Nucleus accumbens (tissue), 56 donors: Measurements from ENCODE around the gene CCDC124.
A peak's percentile ranks its signal among the peaks of the same experiment; 100 is the strongest.

ENCODE experiments used
- DNase-seq, 56 donors: peaks; one replicate each; lab custom pipeline; 2025; lab: John Stamatoyannopoulos, UW

The CCDC124 gene

GRCh38 chr19:17951990-17952976 is 19.5 kb downstream of the CCDC124 start:
- no peak for DNase-seq

- DNase-seq: no peak
Measured at GRCh38 chr19:17953316-17953801, 20.5 kb downstream of the CCDC124 start.

GRCh38 chr19:17953869-17954268 is 21.1 kb downstream of the CCDC124 start:
- DNase-seq: no peak

- no peak for DNase-seq
Measured at GRCh38 chr19:17954401-17954800, 21.6 kb downstream of the CCDC124 start.

GRCh38 chr19:17957149-17957849 is 24.5 kb downstream of the CCDC124 start:
- DNase-seq: no peak

- no peak for DNase-seq
Measured at GRCh38 chr19:17957885-17958284, 25.1 kb downstream of the CCDC124 start.

GRCh38 chr19:17963936-17964691 is 31.3 kb downstream of the CCDC124 start:
- DNase-seq: no peak

- DNase-seq: no peak
Measured at GRCh38 chr19:17965370-17966128, 32.7 kb downstream of the CCDC124 start.

GRCh38 chr19:17966129-17966483 is 33.3 kb downstream of the CCDC124 start:
- DNase-seq: no peak

GRCh38 chr19:17966550-17967256 is 33.9 kb downstream of the CCDC124 start, which contains the start of gene KCNN1:
TSS of gene KCNN1 (plus strand) at chr19:17967107. CDS start at chr19:17973889, 6,782 bp downstream.
- peak in 19 of 56 donors; percentile 1 to 70 (median 14) for DNase-seq

- DNase-seq: peak in 1 of 56 donors; percentile 70
Measured at GRCh38 chr19:17967257-17968051, 34.6 kb downstream of the CCDC124 start.

GRCh38 chr19:17968362-17968761 is 35.5 kb downstream of the CCDC124 start:
- DNase-seq: no peak

GRCh38 chr19:17969096-17969792 is 36.4 kb downstream of the CCDC124 start:
- no peak for DNase-seq

- no peak for DNase-seq
Measured at GRCh38 chr19:17972230-17972629, 39.4 kb downstream of the CCDC124 start.

- no peak for DNase-seq
Measured at GRCh38 chr19:17973759-17974158, 40.9 kb downstream of the CCDC124 start.

GRCh38 chr19:17974551-17974950 is 41.7 kb downstream of the CCDC124 start:
- DNase-seq: no peak

GRCh38 chr19:17975032-17975431 is 42.2 kb downstream of the CCDC124 start:
- DNase-seq: no peak

GRCh38 chr19:17977021-17977420 is 44.2 kb downstream of the CCDC124 start:
- no peak for DNase-seq
